Adrenal gland (tissue), 5 donors: ENCODE measurements around the gene TMEM201.

ENCODE experiments used
- POLR2A ChIP-seq, 2 donors: fragments of 450-650 bp; IDR thresholded peaks; one replicate each; pipeline ENCODE4 v1.6.1; 2017; ENCODE audit warnings: antibody characterized with exemption in 2 of 2, mild to moderate bottlenecking in 2 of 2, moderate library complexity in 1 of 2
- TF ChIP-seq, protein P1 (sequence below), 6 experiments: fragments of 450-650 bp in 4 of 6; fragments of 200-600 bp in 2 of 6; sonication (generic) in 1 of 6; IDR thresholded peaks; 1 replicate in 5 of 6; 2 replicates in 1 of 6; pipeline versions ENCODE4 v1.5.1 to v1.8.0; 2016 to 2021; ENCODE audit warnings: antibody characterized with exemption in 6 of 6, mild to moderate bottlenecking in 2 of 6, moderate library complexity in 1 of 6
- donor health status: DM: no; HTN: no; CAD: no.

DNA sequence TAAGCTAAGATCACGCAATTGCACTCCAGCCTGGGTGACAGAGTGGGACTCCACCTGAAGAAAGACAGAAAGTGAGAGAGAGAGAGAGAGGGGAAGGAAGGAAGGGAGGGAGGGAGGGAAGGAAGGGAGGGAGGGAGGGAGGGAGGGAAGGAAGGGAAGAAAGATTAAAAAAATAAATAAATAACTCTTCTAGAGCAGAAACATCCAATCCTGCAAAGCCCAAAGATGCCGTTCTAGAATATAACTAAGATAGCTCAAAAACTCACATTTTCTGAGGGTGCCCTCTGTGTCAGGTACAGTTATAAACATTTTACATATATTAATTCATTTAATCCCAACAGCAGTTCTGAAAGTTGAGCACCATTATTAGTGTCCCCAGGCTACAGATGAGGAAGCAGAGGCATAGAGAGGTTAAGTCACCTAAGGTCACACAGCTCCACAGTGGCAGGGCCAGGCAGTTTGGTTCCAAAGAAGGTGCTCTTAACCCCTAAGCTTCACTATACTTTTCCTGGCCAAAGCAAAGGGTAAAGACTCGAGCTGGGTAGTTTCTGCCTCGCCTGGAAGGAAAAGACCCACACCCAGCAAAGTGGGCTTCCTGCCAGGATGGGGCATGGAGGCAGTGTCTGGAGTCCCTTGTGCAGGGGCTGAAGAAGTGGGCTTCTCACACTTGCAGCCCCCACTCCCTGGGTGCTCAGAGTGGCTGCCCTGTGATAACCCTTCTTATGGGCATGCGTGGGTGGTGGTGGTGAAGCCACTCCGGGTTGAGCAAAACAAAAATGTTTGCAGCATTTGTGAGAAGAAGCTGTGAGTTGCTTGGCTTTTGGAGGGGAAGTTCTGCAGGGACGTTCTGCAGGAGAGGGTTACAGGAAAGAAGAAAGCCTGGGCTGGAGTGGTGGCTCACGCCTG lies 54.9 kb downstream of the TMEM201 start:
- TF ChIP-seq POLR2A (IDR thresholded peaks at IDR 0.05): no peak
- TF ChIP-seq, protein P1, sequence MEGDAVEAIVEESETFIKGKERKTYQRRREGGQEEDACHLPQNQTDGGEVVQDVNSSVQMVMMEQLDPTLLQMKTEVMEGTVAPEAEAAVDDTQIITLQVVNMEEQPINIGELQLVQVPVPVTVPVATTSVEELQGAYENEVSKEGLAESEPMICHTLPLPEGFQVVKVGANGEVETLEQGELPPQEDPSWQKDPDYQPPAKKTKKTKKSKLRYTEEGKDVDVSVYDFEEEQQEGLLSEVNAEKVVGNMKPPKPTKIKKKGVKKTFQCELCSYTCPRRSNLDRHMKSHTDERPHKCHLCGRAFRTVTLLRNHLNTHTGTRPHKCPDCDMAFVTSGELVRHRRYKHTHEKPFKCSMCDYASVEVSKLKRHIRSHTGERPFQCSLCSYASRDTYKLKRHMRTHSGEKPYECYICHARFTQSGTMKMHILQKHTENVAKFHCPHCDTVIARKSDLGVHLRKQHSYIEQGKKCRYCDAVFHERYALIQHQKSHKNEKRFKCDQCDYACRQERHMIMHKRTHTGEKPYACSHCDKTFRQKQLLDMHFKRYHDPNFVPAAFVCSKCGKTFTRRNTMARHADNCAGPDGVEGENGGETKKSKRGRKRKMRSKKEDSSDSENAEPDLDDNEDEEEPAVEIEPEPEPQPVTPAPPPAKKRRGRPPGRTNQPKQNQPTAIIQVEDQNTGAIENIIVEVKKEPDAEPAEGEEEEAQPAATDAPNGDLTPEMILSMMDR (IDR thresholded peaks at IDR 0.05): no peak
